Endothelial cell of umbilical vein (primary cell): ENCODE results near the gene TTC17. TPM values are rescaled to one million over a fixed set of nuclear protein-coding genes. Genes with fewer than 3 reads are reported as not detected.

Source experiments
- BruUV-seq: library from RNA; stranded (reverse); fragments of 400-500 nt; replicated peaks from 2 replicates; lab custom pipeline; 2021; lab: Mats Ljungman, UMichigan
- CTCF ChIA-PET: fragments of 300-600, 350-600 bp; sonication (Branson Sonifier 250); formaldehyde crosslinking; loops from one replicate; lab custom pipeline; 2021; ENCODE audit warnings: antibody characterized with exemption, inconsistent platforms; lab: Charles Lee
- POLR2A ChIA-PET: fragments of 300-600, 350-600 bp; sonication (Branson Sonifier 250); formaldehyde crosslinking; loops from one replicate; lab custom pipeline; 2021; ENCODE audit warnings: antibody characterized with exemption, inconsistent platforms; lab: Charles Lee
- DNase-seq: peaks from one replicate; pipeline ENCODE4 v3.0.0-alpha.2; 2011; ENCODE audit warnings: low read depth, low spot score
- FAIRE-seq: peaks from 2 replicates; lab custom pipeline; 2011; peaks lifted over from hg19 to GRCh38; lab: Jason Lieb, UNC
- H2AFZ ChIP-seq: 2 replicates; pipeline ENCODE4 v1.6.0; 2012; ENCODE audit warnings: low read depth, low read length, control low read depth, inconsistent platforms
- H3K27ac ChIP-seq: 2 replicates; pipeline ENCODE4 v1.5.1; 2011; ENCODE audit warnings: low read depth, mild to moderate bottlenecking, control low read depth, low read length, moderate library complexity; ENCODE audit not compliant: insufficient read depth
- H3K27me3 ChIP-seq, 2 experiments: 2 replicates each; pipeline versions ENCODE4 v1.6.0 to v1.6.1; 2011; ENCODE audit warnings: low read length in 2 of 2, mixed read lengths in 1 of 2; ENCODE audit not compliant: control insufficient read depth in 2 of 2, insufficient read depth in 2 of 2
- H3K36me3 ChIP-seq, 2 experiments: 2 replicates in 1 of 2; 3 replicates in 1 of 2; pipeline ENCODE4 v1.5.1; 2011; ENCODE audit warnings: low read length in 2 of 2, mild to moderate bottlenecking in 1 of 2, moderate library complexity in 1 of 2; ENCODE audit not compliant: control insufficient read depth in 2 of 2, insufficient read depth in 2 of 2; ENCODE audit errors: extremely low read depth in 1 of 2
- H3K4me1 ChIP-seq: 3 replicates; pipeline ENCODE4 v1.5.1; 2011; ENCODE audit warnings: mild to moderate bottlenecking, low read length; ENCODE audit not compliant: control insufficient read depth, insufficient read depth; ENCODE audit errors: extremely low read depth
- H3K4me2 ChIP-seq: 2 replicates; pipeline ENCODE4 v1.6.1; 2011; ENCODE audit warnings: low read length, control low read depth, mixed read lengths; ENCODE audit not compliant: insufficient read depth
- H3K4me3 ChIP-seq, 3 experiments: fragments of 200-600 bp in 1 of 3; sonication (generic), shearing (Covaris generic) in 1 of 3; replicated peaks in 1 of 3; 2 replicates each; pipeline ENCODE4 v1.5.1; 2011 to 2016; ENCODE audit warnings: control low read depth in 3 of 3, low read length in 3 of 3, mild to moderate bottlenecking in 2 of 3, inconsistent platforms in 1 of 3, low read depth in 1 of 3, moderate library complexity in 1 of 3; ENCODE audit not compliant: insufficient read depth in 1 of 3
- H3K79me2 ChIP-seq: 2 replicates; pipeline ENCODE4 v1.6.0; 2012; ENCODE audit warnings: low read length, inconsistent platforms; ENCODE audit not compliant: control insufficient read depth, insufficient read depth
- H3K9ac ChIP-seq: replicated peaks from 2 replicates; pipeline ENCODE3; 2011; ENCODE audit warnings: low read length, control low read depth; ENCODE audit not compliant: insufficient read depth; ENCODE audit errors: extremely low read depth
- H3K9me1 ChIP-seq: replicated peaks from 3 replicates; pipeline ENCODE4 v1.6.0; 2011; ENCODE audit warnings: mild to moderate bottlenecking, low read length; ENCODE audit not compliant: control insufficient read depth, insufficient read depth; ENCODE audit errors: extremely low read depth
- H3K9me3 ChIP-seq: replicated peaks from 2 replicates; pipeline ENCODE4 v1.5.1; 2012; ENCODE audit warnings: low read length, inconsistent platforms; ENCODE audit not compliant: control insufficient read depth, insufficient read depth
- H4K20me1 ChIP-seq: replicated peaks from 2 replicates; pipeline ENCODE3; 2011; ENCODE audit warnings: mild to moderate bottlenecking, low read length; ENCODE audit not compliant: control insufficient read depth, insufficient read depth; ENCODE audit errors: extremely low read depth
- EZH2 ChIP-seq: IDR thresholded peaks from 2 replicates; pipeline ENCODE4 v1.6.1; 2012; ENCODE audit warnings: borderline replicate concordance, low read depth, mild to moderate bottlenecking, moderate library complexity, low read length, inconsistent platforms; ENCODE audit not compliant: severe bottlenecking
- FOS ChIP-seq: IDR thresholded peaks from 2 replicates; pipeline ENCODE4 v1.6.1; 2011; ENCODE audit warnings: mild to moderate bottlenecking, low read length, moderate library complexity, borderline replicate concordance; ENCODE audit not compliant: insufficient read depth
- GATA2 ChIP-seq: IDR thresholded peaks from 2 replicates; pipeline ENCODE4 v1.7.0; 2011; ENCODE audit warnings: low read depth, mild to moderate bottlenecking, moderate library complexity, mixed read lengths, low read length; ENCODE audit not compliant: insufficient read length, insufficient read depth
- JUN ChIP-seq: IDR thresholded peaks from 2 replicates; pipeline ENCODE4 v1.6.1; 2011; ENCODE audit warnings: borderline replicate concordance, low read depth; ENCODE audit not compliant: insufficient read length, insufficient read depth
- MAX ChIP-seq: IDR thresholded peaks from 2 replicates; pipeline ENCODE4 v1.6.1; 2011; ENCODE audit not compliant: insufficient read depth, insufficient read length
- MYC ChIP-seq: IDR thresholded peaks from one replicate; pipeline ENCODE4 v1.6.1; 2011; ENCODE audit warnings: mild to moderate bottlenecking, low read depth, low read length
- POLR2A ChIP-seq: IDR thresholded peaks from 2 replicates; pipeline ENCODE4 v1.6.1; 2012; ENCODE audit warnings: low read depth, mild to moderate bottlenecking, control low read depth, low read length
- POLR2AphosphoS5 ChIP-seq: IDR thresholded peaks from 2 replicates; pipeline ENCODE4 v1.6.1; 2012; ENCODE audit warnings: low read depth, mild to moderate bottlenecking, control low read depth, low read length, moderate library complexity; ENCODE audit not compliant: insufficient read depth
- dilution Hi-C: fragments of 300-500 bp; cut with MboI; formaldehyde crosslinking; loops from one replicate; pipeline ENCODE4 v1.15.0; 2019; ENCODE audit warnings: low sequenced_read_pairs; ENCODE audit not compliant: extremely low pct_ligation_motif_present
- intact Hi-C: fragments of 100-400 bp; cut with micrococcal nuclease; formaldehyde crosslinking; loops from one replicate; pipeline ENCODE4 v1.10.0; 2022
- polyA plus RNA-seq, 4 experiments: library from polyadenylated mRNA; depleted of rRNA in 3 of 4; stranded (reverse) in 3 of 4; unstranded in 1 of 4; fragments of >200 nt; gene quantifications; 2 replicates each; pipeline versions ENCODE4 v1.2.1 to v1.2.3, GENCODE V29; 2011 to 2012; ENCODE audit warnings: missing spikeins in 1 of 4
- total RNA-seq: library from RNA; stranded (reverse); gene quantifications from 2 replicates; pipeline ENCODE4 v1.2.3, GENCODE V29; 2021
- TF ChIP-seq, protein P1 (sequence below), 2 donors: IDR thresholded peaks; 1 replicate in 1 of 2; 2 replicates in 1 of 2; pipeline ENCODE4 v1.5.1; 2011; ENCODE audit warnings: low read length in 2 of 2, mild to moderate bottlenecking in 2 of 2, moderate library complexity in 2 of 2, control low read depth in 1 of 2, inconsistent platforms in 1 of 2, low read depth in 1 of 2; ENCODE audit not compliant: insufficient read depth in 1 of 2; ENCODE audit errors: extremely low read depth in 1 of 2

Gene TTC17
- total and polyA plus RNA-seq, 2 donors (not counting 3 experiments of a cell fraction or from before 2014, with no cell fraction given): 60.7 to 66.8 TPM

GRCh38 chr11:43404406-43404805 is 45.7 kb downstream of the TTC17 start:
- Histone ChIP-seq H3K4me3 (no peak overlapping the region), H2AFZ (no peak overlapping the region), H3K36me3 (peaks cover 5 to 20% of the 10 kb centered on the region in 2 experiments), H3K27ac (no peak overlapping the region), H4K20me1 (no peaks in the 10 kb centered on the region), H3K27me3 (no peaks in the 10 kb centered on the region), H3K4me1 (no peaks in the 10 kb centered on the region), H3K9ac (no peak overlapping the region), H3K4me2 (no peak overlapping the region), H3K79me2 (no peaks in the 10 kb centered on the region), H3K9me3 (no peaks in the 10 kb centered on the region), H3K9me1 (peaks cover 2% of the 10 kb centered on the region)
- no peak for FAIRE-seq
- POLR2A ChIA-PET: no interaction called here
- no peak for DNase-seq
- TF ChIP-seq GATA2 (no peak), MYC (no peak), FOS (no peak), EZH2 (no peak), JUN (no peak), POLR2A (no peak), POLR2AphosphoS5 (no peak), MAX (no peak)
- TF ChIP-seq, protein P1, sequence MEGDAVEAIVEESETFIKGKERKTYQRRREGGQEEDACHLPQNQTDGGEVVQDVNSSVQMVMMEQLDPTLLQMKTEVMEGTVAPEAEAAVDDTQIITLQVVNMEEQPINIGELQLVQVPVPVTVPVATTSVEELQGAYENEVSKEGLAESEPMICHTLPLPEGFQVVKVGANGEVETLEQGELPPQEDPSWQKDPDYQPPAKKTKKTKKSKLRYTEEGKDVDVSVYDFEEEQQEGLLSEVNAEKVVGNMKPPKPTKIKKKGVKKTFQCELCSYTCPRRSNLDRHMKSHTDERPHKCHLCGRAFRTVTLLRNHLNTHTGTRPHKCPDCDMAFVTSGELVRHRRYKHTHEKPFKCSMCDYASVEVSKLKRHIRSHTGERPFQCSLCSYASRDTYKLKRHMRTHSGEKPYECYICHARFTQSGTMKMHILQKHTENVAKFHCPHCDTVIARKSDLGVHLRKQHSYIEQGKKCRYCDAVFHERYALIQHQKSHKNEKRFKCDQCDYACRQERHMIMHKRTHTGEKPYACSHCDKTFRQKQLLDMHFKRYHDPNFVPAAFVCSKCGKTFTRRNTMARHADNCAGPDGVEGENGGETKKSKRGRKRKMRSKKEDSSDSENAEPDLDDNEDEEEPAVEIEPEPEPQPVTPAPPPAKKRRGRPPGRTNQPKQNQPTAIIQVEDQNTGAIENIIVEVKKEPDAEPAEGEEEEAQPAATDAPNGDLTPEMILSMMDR (IDR thresholded peaks at IDR 0.05; ENCODE audit: extremely low read depth in 1 of 2, insufficient read depth in 1 of 2, low read depth in 1 of 2, low read length in 2 of 2): no peak
- CTCF ChIA-PET: interaction anchor here (1.0 to 2.8 kb wide), 5 partner anchors 12 to 85 kb away, joined by 5 to 16 read pairs (median 5); no protein-coding TSS in a partner anchor
- intact Hi-C loops: no loop called here
- dilution Hi-C loops: no loop called here
- no TSS peak for BruUV-seq
